ENCODE results near the gene CORO7. TPM values are rescaled to one million over a fixed set of nuclear protein-coding genes. Genes with fewer than 3 reads are reported as not detected.

CORO7 gene
- total RNA-seq, 2 experiments from 2014 or later: 167 to 176 TPM

DNA sequence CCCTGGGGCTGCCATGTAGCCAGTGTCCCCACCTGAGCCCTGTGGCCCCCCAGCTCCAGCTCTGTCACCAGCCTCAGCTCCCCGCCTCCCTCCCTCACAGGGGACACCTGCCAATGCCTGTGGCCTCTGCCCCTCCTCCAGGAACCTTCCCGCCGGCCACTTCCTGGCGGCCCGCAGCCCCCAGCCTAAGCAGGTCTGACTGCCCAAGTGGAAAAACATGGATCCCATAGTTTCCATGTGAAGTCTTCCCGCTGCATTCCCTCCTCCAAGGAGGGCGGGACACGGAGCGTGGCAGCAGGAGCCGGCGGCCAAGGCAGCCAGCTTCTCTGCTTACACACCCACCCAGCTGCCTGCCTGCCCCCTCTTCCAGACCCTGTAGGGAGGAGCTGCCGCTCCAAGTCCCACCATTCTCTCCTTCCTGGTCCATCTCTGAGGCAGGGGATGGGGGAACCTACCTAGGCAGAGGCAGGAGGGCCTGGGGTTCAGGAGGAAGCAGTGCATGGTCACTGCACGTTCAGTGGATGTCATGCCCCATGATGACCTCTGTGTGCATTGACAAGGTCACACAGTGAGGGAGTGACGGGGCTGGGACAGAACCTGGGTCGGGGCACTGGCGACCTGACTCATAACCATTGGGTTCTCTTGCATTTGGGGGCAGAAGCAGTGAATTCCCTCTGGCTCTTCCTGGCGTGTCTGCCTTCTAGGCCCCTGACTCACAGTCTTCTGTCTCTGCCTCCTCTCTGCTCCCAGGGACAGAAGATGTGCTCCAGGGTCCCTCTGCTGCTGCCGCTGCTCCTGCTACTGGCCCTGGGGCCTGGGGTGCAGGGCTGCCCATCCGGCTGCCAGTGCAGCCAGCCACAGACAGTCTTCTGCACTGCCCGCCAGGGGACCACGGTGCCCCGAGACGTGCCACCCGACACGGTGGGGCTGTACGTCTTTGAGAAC lies 36.0 kb downstream of the CORO7 start:
- POLR2A ChIA-PET: interaction anchor here (1.0 kb wide), 1 partner anchor 9 kb away, joined by 3 read pairs; no protein-coding TSS in a partner anchor
- no peak for ATAC-seq
- CTCF ChIA-PET: no interaction called here
- Mint-ChIP-seq H3K36me3 (ENCODE audit: low read depth) (peaks cover 4% of the 10 kb centered on the region), H3K27me3 (ENCODE audit: low read depth) (no peaks in the 10 kb centered on the region), H3K4me1 (ENCODE audit: low read depth) (no peaks in the 10 kb centered on the region), H3K4me3 (no peak overlapping the region), H3K9me3 (ENCODE audit: insufficient read depth) (no peaks in the 10 kb centered on the region), H3K27ac (no peak overlapping the region)
- DNase-seq: no peak

DNA sequence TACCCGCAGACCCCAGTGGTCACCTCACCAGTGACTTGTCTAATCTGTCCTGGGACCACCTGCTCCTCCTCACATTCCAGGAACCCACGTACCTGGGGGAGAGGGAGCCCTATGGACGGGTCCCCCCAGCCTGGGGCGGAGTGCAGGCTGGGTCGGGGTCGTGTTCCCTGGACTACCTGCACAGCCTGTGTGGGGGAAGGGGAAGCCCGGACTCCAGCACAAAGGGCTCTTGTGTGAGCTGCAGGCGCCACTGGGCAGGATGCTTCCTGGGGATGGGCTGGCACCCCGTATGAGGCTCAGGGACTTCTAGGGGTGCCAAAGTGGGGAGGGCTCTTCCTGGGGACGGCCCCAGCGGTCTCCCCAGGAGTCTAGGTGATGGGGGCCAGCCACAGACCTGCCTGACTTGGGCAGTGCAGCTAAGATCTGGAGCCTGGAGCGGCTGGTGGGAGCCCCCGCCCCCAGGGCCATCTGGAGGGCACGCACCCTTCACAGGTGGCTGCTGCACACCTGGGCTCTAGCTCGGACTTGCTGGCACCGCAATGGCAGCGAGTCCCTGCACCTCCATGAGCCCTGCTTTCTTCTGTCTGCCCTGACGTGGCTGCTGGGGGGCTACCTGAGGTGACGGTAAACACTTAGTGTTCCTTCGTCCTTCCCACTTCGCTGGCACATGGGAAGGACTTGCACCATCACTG lies 37.3 kb downstream of the CORO7 start:
- H3K27ac Mint-ChIP-seq: no peak overlapping the region
- ChIA-PET POLR2A (interaction anchor here (1.0 to 1.4 kb wide), 2 partner anchors 10 to 13 kb away, joined by 3 read pairs; no protein-coding TSS in a partner anchor), CTCF (interaction anchor here (2.5 kb wide), 1 partner anchor 23 kb away, joined by 7 read pairs; no protein-coding TSS in a partner anchor)
- no peaks in the 10 kb centered on the region for H3K9me3 Mint-ChIP-seq (ENCODE audit: insufficient read depth)
- no peaks in the 10 kb centered on the region for H3K27me3 Mint-ChIP-seq (ENCODE audit: low read depth)
- DNase-seq (no peak), ATAC-seq (no peak)
- H3K4me1 Mint-ChIP-seq (ENCODE audit: low read depth): no peaks in the 10 kb centered on the region
- no peaks in the 10 kb centered on the region for H3K36me3 Mint-ChIP-seq (ENCODE audit: low read depth)
- H3K4me3 Mint-ChIP-seq: no peak overlapping the region

DNA sequence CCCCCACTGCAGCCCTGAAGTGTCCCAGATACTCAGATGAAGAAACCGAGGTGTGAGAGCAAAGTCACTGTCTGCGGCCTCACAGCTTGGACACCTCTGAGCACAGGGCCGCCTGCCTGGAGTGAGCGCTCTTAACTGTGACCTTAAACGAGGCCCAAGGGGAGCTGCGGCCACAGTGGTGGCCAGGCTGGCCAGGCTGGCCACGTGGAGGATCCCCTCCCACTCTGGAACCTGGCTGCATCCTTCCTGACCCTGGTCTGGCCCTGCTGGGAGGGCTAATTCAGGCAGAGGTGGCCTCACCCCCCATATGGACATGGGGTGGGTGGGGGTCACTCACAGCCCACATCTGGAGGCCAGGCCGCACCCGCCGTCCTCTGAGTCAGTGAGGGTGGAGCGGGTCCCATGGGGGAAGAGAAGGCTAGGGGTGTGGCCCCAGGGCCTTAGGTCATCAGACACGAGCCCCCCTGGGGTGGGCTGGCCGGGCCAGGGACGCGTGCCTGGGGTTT lies 38.2 kb downstream of the CORO7 start:
- no peaks in the 10 kb centered on the region for H3K36me3 Mint-ChIP-seq (ENCODE audit: low read depth)
- H3K27ac Mint-ChIP-seq: no peak overlapping the region
- no peaks in the 10 kb centered on the region for H3K27me3 Mint-ChIP-seq (ENCODE audit: low read depth)
- no peaks in the 10 kb centered on the region for H3K4me1 Mint-ChIP-seq (ENCODE audit: low read depth)
- CTCF ChIA-PET: interaction anchor here (1.1 to 2.5 kb wide), 2 partner anchors 24 to 26 kb away, joined by 4 to 7 read pairs; no protein-coding TSS in a partner anchor
- H3K4me3 Mint-ChIP-seq: no peak overlapping the region
- ATAC-seq: no peak
- DNase-seq: no peak
- H3K9me3 Mint-ChIP-seq (ENCODE audit: insufficient read depth): no peaks in the 10 kb centered on the region
- POLR2A ChIA-PET: interaction anchor here (1.4 kb wide), 1 partner anchor 12 kb away, joined by 3 read pairs; no protein-coding TSS in a partner anchor

- no peaks in the 10 kb centered on the region for H3K27me3 Mint-ChIP-seq (ENCODE audit: low read depth)
- H3K27ac Mint-ChIP-seq: no peak overlapping the region
- DNase-seq: no peak
- ATAC-seq: no peak
- no peaks in the 10 kb centered on the region for H3K36me3 Mint-ChIP-seq (ENCODE audit: low read depth)
- no peaks in the 10 kb centered on the region for H3K4me1 Mint-ChIP-seq (ENCODE audit: low read depth)
- no peaks in the 10 kb centered on the region for H3K9me3 Mint-ChIP-seq (ENCODE audit: insufficient read depth)
- ChIA-PET POLR2A (no interaction called here), CTCF (interaction anchor here (1.1 to 2.5 kb wide), 2 partner anchors 25 to 27 kb away, joined by 4 to 7 read pairs; no protein-coding TSS in a partner anchor)
- H3K4me3 Mint-ChIP-seq: no peak overlapping the region
Measured at GRCh38 chr16:4377573-4378154, 38.7 kb downstream of the CORO7 start.

DNA sequence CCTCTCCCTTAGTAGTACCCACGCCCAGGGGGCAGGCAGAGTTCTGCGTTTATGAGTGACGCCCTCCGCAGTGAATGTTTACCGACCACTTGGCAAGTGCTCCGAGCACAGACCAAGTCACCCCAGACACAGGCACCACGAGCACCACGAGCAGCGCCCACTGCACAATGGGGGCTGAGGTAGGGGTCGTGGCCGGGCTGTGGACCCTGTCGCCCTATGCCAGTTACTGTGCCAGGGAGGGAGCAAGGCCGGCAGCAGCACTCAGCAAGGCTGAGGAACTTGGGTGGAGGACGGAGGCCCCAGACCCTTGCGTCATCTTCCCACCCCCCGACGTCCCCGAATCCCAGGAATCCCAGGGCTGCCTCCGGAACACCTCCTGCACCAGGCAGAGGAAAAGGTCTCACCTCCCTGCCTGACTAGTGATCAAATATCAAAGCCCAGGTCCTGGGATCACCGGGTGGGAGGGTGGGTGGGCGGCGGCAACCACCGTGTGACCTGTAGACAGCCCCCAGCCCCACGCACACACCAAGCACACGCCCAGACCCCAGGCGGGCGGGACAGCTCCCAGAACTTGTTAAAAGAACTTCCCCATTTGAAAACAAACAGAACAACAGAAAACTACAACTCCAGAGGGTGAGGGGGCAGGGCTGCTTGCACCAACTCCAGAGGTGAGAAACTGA lies 39.4 kb downstream of the CORO7 start:
- CTCF ChIA-PET: interaction anchor here (1.1 to 2.5 kb wide), 2 partner anchors 26 to 27 kb away, joined by 4 to 7 read pairs; no protein-coding TSS in a partner anchor
- ATAC-seq (no peak), DNase-seq (no peak)
- Mint-ChIP-seq H3K4me1 (ENCODE audit: low read depth) (peaks cover 2% of the 10 kb centered on the region), H3K27ac (no peak overlapping the region), H3K27me3 (ENCODE audit: low read depth) (no peaks in the 10 kb centered on the region), H3K9me3 (ENCODE audit: insufficient read depth) (no peaks in the 10 kb centered on the region), H3K4me3 (no peak overlapping the region), H3K36me3 (ENCODE audit: low read depth) (no peaks in the 10 kb centered on the region)
- POLR2A ChIA-PET: no interaction called here

DNA sequence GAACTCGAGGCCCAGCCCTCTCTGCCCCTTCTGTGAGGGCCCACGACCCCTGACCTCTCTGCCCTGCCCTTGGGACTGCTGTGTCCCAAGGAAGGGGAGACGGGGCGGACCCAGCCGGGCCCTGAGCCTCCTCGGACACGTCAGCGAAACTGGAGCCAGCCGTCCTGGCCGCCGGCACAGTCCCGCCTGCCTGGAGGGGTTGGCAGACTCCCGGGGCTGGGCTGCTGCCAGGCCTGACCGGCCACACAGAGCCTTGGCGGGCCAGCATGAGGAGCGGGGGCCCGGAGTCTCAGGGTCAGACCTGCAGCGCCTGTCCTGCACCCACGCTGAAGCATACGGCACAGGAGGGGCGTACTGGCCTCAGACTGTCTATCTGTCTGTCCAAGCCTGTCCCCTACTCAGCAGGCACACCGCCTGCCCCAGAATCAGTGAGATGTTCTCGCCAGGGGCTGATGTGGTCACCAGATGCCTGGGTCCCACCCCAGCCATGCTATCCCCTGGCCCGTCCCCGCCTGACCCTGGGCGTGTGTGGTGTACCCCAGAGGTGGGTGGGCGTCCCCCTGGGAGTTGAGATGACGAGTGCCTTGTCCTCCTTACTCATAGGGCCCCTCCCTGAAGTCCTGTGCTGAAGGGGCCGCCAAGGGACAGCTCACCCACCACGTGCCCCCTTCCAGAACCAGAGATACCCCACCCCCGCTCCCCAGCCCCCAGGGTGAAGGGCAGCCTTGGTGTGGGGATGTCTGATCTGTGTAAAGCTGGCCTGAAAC lies 40.1 kb downstream of the CORO7 start:
- no peak overlapping the region for H3K27ac Mint-ChIP-seq
- DNase-seq (no peak), ATAC-seq (no peak)
- peaks cover 2% of the 10 kb centered on the region for H3K4me1 Mint-ChIP-seq (ENCODE audit: low read depth)
- H3K36me3 Mint-ChIP-seq (ENCODE audit: low read depth): no peaks in the 10 kb centered on the region
- H3K9me3 Mint-ChIP-seq (ENCODE audit: insufficient read depth): no peaks in the 10 kb centered on the region
- no peak overlapping the region for H3K4me3 Mint-ChIP-seq
- CTCF ChIA-PET: interaction anchor here (1.2 kb wide), 1 partner anchor 88 kb away, joined by 3 read pairs; no protein-coding TSS in a partner anchor
- POLR2A ChIA-PET: no interaction called here
- no peaks in the 10 kb centered on the region for H3K27me3 Mint-ChIP-seq (ENCODE audit: low read depth)

DNA sequence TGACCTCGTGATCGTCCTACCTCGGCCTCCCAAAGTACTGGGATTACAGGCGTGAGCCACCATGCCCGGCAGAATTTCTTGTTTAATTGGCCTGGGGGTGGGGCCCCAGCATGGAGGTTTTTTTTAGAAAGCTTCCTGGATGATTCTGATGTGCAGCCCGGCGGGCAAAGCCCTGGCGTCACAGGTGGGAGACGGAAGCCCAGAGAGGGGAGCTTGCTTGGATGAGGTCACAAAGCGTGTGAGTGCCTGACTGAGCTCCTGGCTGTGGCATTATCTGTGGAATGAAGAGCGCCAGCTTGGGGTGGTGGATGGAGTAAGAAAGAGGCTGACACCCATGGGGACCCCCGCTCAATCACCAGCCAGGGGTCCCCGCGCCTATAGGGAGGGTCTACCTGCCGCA lies 40.7 kb downstream of the CORO7 start:
- peaks cover 2% of the 10 kb centered on the region for H3K4me1 Mint-ChIP-seq (ENCODE audit: low read depth)
- ChIA-PET POLR2A (interaction anchor here (0.6 kb wide), 1 partner anchor 29 kb away, joined by 3 read pairs; no protein-coding TSS in a partner anchor), CTCF (interaction anchor here (1.0 to 1.2 kb wide), 2 partner anchors 29 to 87 kb away, joined by 3 to 6 read pairs; no protein-coding TSS in a partner anchor)
- no peak overlapping the region for H3K27ac Mint-ChIP-seq
- no peak overlapping the region for H3K4me3 Mint-ChIP-seq
- H3K36me3 Mint-ChIP-seq (ENCODE audit: low read depth): no peaks in the 10 kb centered on the region
- ATAC-seq: no peak
- H3K9me3 Mint-ChIP-seq (ENCODE audit: insufficient read depth): no peaks in the 10 kb centered on the region
- DNase-seq: no peak
- H3K27me3 Mint-ChIP-seq (ENCODE audit: low read depth): no peaks in the 10 kb centered on the region

GRCh38 chr16:4373909-4374742 lies 42.3 kb downstream of the CORO7 start:
- DNase-seq (no peak), ATAC-seq (no peak)
- no peaks in the 10 kb centered on the region for H3K36me3 Mint-ChIP-seq (ENCODE audit: low read depth)
- no peak overlapping the region for H3K4me3 Mint-ChIP-seq
- no peaks in the 10 kb centered on the region for H3K9me3 Mint-ChIP-seq (ENCODE audit: insufficient read depth)
- ChIA-PET POLR2A (interaction anchor here (0.6 kb wide), 1 partner anchor 131 kb away, joined by 3 read pairs; no protein-coding TSS in a partner anchor), CTCF (interaction anchor here (1.1 kb wide), 1 partner anchor 15 kb away, joined by 3 read pairs; no protein-coding TSS in a partner anchor)
- no peak overlapping the region for H3K27ac Mint-ChIP-seq
- H3K4me1 Mint-ChIP-seq (ENCODE audit: low read depth): peaks cover 2% of the 10 kb centered on the region
- H3K27me3 Mint-ChIP-seq (ENCODE audit: low read depth): no peaks in the 10 kb centered on the region

- H3K4me1 Mint-ChIP-seq (ENCODE audit: low read depth): peaks cover 2% of the 10 kb centered on the region
- H3K4me3 Mint-ChIP-seq: no peak overlapping the region
- H3K27ac Mint-ChIP-seq: no peak overlapping the region
- ChIA-PET CTCF (interaction anchor here (1.1 kb wide), 1 partner anchor 14 kb away, joined by 3 read pairs; no protein-coding TSS in a partner anchor), POLR2A (interaction anchor here (0.6 kb wide), 1 partner anchor 132 kb away, joined by 3 read pairs; no protein-coding TSS in a partner anchor)
- H3K27me3 Mint-ChIP-seq (ENCODE audit: low read depth): no peaks in the 10 kb centered on the region
- DNase-seq: no peak
- no peak for ATAC-seq
- H3K36me3 Mint-ChIP-seq (ENCODE audit: low read depth): no peaks in the 10 kb centered on the region
- H3K9me3 Mint-ChIP-seq (ENCODE audit: insufficient read depth): no peaks in the 10 kb centered on the region
Measured at GRCh38 chr16:4373356-4373908, 43.0 kb downstream of the CORO7 start.
